Measurements from ENCODE around the gene NUP62. TPM values are rescaled to one million over a fixed set of nuclear protein-coding genes. Genes with fewer than 3 reads are reported as not detected.

NUP62 gene
- total and polyA plus RNA-seq, 2 of the 4 experiments (the other 2 are of a cell fraction) = 21.3 to 29.7 TPM

- Histone ChIP-seq H3K18ac (ENCODE audit: low read depth, low read length) (no peak overlapping the region), H3K9me3 (ENCODE audit: control insufficient read depth, insufficient read depth, low read length) (no peaks in the 10 kb centered on the region), H3K14ac (replicated peaks; ENCODE audit: low read depth, low read length) (no peak overlapping the region), H4K20me1 (ENCODE audit: insufficient read depth, low read length) (peaks cover 10% of the 10 kb centered on the region; the same call in 1 of the 2 replicates), H3K56ac (ENCODE audit: extremely low read depth, insufficient read depth, low read length) (no peak overlapping the region), H2AFZ (replicated peaks; ENCODE audit: low read length, poor library complexity) (peak overlapping the region; percentile 62), H2BK120ac (ENCODE audit: low read depth, low read length) (no peak overlapping the region), H2BK20ac (ENCODE audit: low read depth, low read length) (0 out of 2 replicates have a peak overlapping the region, but pooled peaks have one; percentile 23), H3K4ac (ENCODE audit: low read depth, low read length) (peak overlapping the region; percentile 60), H3K9me1 (ENCODE audit: insufficient read depth, low read length) (peaks cover 14% of the 10 kb centered on the region), H4K8ac (ENCODE audit: low read depth in 2 of 2, low read length in 2 of 2) (peak overlapping the region; percentile 6 to 42; a peak in 2 of 4 replicates), H3K27ac (ENCODE audit: insufficient read depth, low read length) (no peak overlapping the region), H2BK5ac (ENCODE audit: low read depth, low read length, poor library complexity, severe bottlenecking) (no peak overlapping the region), H3K79me1 (ENCODE audit: low read depth in 1 of 2, low read length in 2 of 2) (peaks cover 13 to 33% of the 10 kb centered on the region in 2 experiments), H3K4me1 (ENCODE audit: control insufficient read depth, insufficient read depth, low read length) (peaks cover 4% of the 10 kb centered on the region), H3K4me3 (ENCODE audit: insufficient read depth, low read depth, low read length) (no peak overlapping the region), H4K91ac (ENCODE audit: insufficient read depth, low read depth, low read length) (no peak overlapping the region), H2AK9ac (replicated peaks; ENCODE audit: low read depth, low read length, poor library complexity) (peak overlapping the region; percentile 71), H2AK5ac (ENCODE audit: low read depth, low read length) (peak overlapping the region; percentile 92), H3K36me3 (ENCODE audit: control insufficient read depth, insufficient read depth, low read length) (peaks cover 11% of the 10 kb centered on the region), H3K9ac (ENCODE audit: low read depth, low read length) (no peak overlapping the region), H2BK15ac (ENCODE audit: low read depth, low read length) (no peak overlapping the region; the same call in 2 of the 3 replicates), H3K27me3 (ENCODE audit: control insufficient read depth, insufficient read depth, low read length) (no peaks in the 10 kb centered on the region), H3K23ac (ENCODE audit: low read depth, low read length) (no peak overlapping the region), H3K4me2 (ENCODE audit: low read depth, low read length) (no peak overlapping the region), H4K5ac (ENCODE audit: low read depth, low read length) (no peak overlapping the region)
- dilution Hi-C loops (cut with HindIII; ENCODE audit: low sequenced_read_pairs, unreplicated experiment) = no loop called here
- no peak for TF ChIP-seq USF2 (IDR thresholded peaks at IDR 0.05; ENCODE audit: low read depth, low read length)
- TF ChIP-seq NFE2L2 (IDR thresholded peaks at IDR 0.05; ENCODE audit: low read depth, low read length) = no peak
- no peak for TF ChIP-seq CEBPB (IDR thresholded peaks at IDR 0.05; ENCODE audit: low read depth, low read length)
- no peak for TF ChIP-seq FOS (IDR thresholded peaks at IDR 0.05; ENCODE audit: low read depth, low read length)
- TF ChIP-seq MAFK (IDR thresholded peaks at IDR 0.05; ENCODE audit: low read depth, low read length) = no peak
- TF ChIP-seq CHD1 (IDR thresholded peaks at IDR 0.05; ENCODE audit: low read depth, low read length) = no peak
- no peak for TF ChIP-seq POLR2A (IDR thresholded peaks at IDR 0.05; ENCODE audit: low read depth, low read length)
- no peak for TF ChIP-seq BHLHE40 (IDR thresholded peaks at IDR 0.05; ENCODE audit: low read depth, low read length)
- no peak for TF ChIP-seq RAD21 (IDR thresholded peaks at IDR 0.05; ENCODE audit: low read length)
- no peak for TF ChIP-seq SMC3 (IDR thresholded peaks at IDR 0.05; ENCODE audit: low read depth, low read length)
- no peak for TF ChIP-seq RFX5 (IDR thresholded peaks at IDR 0.05; ENCODE audit: low read depth, low read length)
- TF ChIP-seq RCOR1 (IDR thresholded peaks at IDR 0.05; ENCODE audit: insufficient replicate concordance, low read length) = no peak
- TF ChIP-seq MXI1 (IDR thresholded peaks at IDR 0.05; ENCODE audit: borderline replicate concordance, low read depth, low read length) = no peak
- TF ChIP-seq ELK1 (IDR thresholded peaks at IDR 0.05; ENCODE audit: borderline replicate concordance, low read depth, low read length) = no peak
- TF ChIP-seq, protein P1, sequence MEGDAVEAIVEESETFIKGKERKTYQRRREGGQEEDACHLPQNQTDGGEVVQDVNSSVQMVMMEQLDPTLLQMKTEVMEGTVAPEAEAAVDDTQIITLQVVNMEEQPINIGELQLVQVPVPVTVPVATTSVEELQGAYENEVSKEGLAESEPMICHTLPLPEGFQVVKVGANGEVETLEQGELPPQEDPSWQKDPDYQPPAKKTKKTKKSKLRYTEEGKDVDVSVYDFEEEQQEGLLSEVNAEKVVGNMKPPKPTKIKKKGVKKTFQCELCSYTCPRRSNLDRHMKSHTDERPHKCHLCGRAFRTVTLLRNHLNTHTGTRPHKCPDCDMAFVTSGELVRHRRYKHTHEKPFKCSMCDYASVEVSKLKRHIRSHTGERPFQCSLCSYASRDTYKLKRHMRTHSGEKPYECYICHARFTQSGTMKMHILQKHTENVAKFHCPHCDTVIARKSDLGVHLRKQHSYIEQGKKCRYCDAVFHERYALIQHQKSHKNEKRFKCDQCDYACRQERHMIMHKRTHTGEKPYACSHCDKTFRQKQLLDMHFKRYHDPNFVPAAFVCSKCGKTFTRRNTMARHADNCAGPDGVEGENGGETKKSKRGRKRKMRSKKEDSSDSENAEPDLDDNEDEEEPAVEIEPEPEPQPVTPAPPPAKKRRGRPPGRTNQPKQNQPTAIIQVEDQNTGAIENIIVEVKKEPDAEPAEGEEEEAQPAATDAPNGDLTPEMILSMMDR (conservative IDR thresholded peaks at IDR 0.05; ENCODE audit: low read depth, low read length) = no peak
- WGBS, 2 experiments (ENCODE audit: extremely low coverage in 2 of 2, insufficient read length in 1 of 2) = 80% methylated on average over 7 of the region's 15 CpGs; no CpG with 5 or more reads in 1 of the 2 experiments
- ChIA-PET CTCF (no interaction called here), POLR2A (ENCODE audit: unreplicated experiment) (interaction anchor here (1.0 kb wide), 2 partner anchors 61 to 80 kb away, joined by 3 to 7 read pairs; no protein-coding TSS in a partner anchor)
- in situ Hi-C loops (cut with MboI; ENCODE audit: low sequenced_read_pairs) = loop anchor here (10.0 kb wide), 2 partner anchors 54 to 214 kb away; no protein-coding TSS in a partner anchor
- DNase-seq (no peak), ATAC-seq (ENCODE audit: low read depth) (no peak)
- no TSS peak for BruUV-seq (replicated peaks)
- intact Hi-C loops (cut with micrococcal nuclease) = no loop called here
These were observed 1.2 kb upstream of the NUP62 start for GRCh38 chr19:49930483-49931011.
